ENCODE results near the gene GDA. TPM values are rescaled to one million over a fixed set of nuclear protein-coding genes. Genes with fewer than 3 reads are reported as not detected.

GDA gene
- total RNA-seq, 1 experiment from 2014 or later = not detected

DNA sequence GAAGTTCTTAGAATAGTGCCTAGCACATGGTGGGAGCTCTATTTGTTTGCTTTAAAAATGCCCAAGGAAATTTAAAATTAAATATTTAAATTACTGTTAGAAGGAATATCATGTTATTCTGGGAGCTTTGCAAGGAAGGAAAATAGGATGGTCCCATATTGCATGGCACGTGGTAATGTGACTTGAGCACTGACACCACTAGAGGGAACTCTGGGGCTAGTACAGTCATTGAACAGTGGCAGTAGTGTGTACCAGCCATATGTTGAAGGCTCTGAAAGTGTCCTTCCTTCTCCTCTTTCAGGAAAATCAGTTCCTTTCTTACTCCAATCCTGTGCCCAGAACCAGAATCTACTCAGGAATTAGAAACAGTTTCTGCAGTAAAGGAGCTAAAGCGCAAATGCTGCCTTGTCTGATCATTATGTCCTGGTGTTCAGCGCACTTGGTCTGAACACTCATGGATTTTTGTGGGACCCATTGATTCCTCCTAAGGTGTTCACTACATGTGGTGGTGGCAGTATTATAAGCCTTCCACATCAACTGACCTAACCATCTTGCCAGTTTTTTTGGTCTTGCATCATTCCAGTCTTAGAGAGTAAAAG lies 54.1 kb downstream of the GDA start:
- Histone ChIP-seq H3K4me2 (ENCODE audit: low read depth, low read length, poor library complexity, severe bottlenecking) (no peak overlapping the region), H3K4me1 (ENCODE audit: low read length) (no peaks in the 10 kb centered on the region)

DNA sequence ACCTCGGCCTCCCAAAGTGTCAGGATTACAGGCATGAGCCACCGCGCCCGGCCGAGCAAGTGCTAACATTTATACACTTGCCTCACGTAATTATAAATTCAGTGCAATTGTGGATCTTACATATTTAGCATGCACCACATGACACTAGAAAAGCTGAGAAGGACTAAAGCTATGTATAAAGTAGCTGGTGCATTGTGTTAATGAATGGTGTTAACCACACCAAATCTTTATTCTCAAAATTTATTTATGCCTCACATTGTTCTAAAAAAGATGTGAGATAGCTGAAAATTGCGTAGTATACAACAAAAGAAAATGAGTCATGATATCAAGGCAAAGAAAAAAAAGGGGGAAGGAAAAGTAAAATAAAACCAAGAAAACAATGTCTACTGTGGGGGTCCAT lies 54.8 kb downstream of the GDA start:
- Histone ChIP-seq H3K4me2 (ENCODE audit: low read depth, low read length, poor library complexity, severe bottlenecking) (no peak overlapping the region), H3K4me1 (ENCODE audit: low read length) (no peaks in the 10 kb centered on the region), H3K9ac (ENCODE audit: low read length) (no peak overlapping the region), H4K20me1 (ENCODE audit: insufficient read depth, low read depth, low read length) (no peaks in the 10 kb centered on the region), H3K36me3 (ENCODE audit: insufficient read depth, low read length) (no peaks in the 10 kb centered on the region), H3K79me2 (ENCODE audit: low read length) (no peaks in the 10 kb centered on the region), H3K4me3 (ENCODE audit: low read length) (no peak overlapping the region), H3K27me3 (ENCODE audit: low read length) (no peaks in the 10 kb centered on the region), H2AFZ (ENCODE audit: low read length) (no peak overlapping the region), H3K27ac (ENCODE audit: low read length) (no peak overlapping the region), H3K9me3 (ENCODE audit: low read length) (no peaks in the 10 kb centered on the region), H3K9me2 (replicated peaks; ENCODE audit: insufficient read depth, low read length) (no peaks in the 10 kb centered on the region)
- DNase-seq = no peak

More for the DNA sequence above, 54.1 kb downstream of the GDA start:
- Histone ChIP-seq H4K20me1 (ENCODE audit: insufficient read depth, low read depth, low read length) (no peaks in the 10 kb centered on the region), H3K9ac (ENCODE audit: low read length) (no peak overlapping the region), H3K79me2 (ENCODE audit: low read length) (no peaks in the 10 kb centered on the region), H2AFZ (ENCODE audit: low read length) (no peak overlapping the region), H3K27me3 (ENCODE audit: low read length) (no peaks in the 10 kb centered on the region), H3K9me2 (replicated peaks; ENCODE audit: insufficient read depth, low read length) (no peaks in the 10 kb centered on the region), H3K27ac (ENCODE audit: low read length) (no peak overlapping the region), H3K9me3 (ENCODE audit: low read length) (no peaks in the 10 kb centered on the region), H3K4me3 (ENCODE audit: low read length) (no peak overlapping the region), H3K36me3 (ENCODE audit: insufficient read depth, low read length) (no peaks in the 10 kb centered on the region)
- DNase-seq = peak; percentile 64

DNA sequence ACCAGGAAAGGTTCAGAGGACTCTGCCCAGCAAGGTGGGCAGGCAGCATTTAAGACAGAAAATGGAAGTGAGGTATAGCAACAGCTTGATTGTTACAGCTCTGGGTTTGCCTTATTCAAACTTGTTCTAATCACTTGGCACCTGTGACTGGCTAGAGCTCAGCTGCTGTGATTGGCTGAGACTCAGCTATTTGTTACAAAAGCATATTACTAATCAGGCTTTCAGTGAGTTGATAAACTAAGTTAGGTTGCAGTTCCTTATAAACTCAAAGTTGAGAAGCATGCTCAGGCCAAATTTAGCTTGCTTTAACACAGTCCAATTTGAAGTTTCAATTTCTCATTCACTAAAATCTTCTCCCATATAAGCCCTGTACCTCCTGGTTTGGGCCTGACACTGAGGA lies 56.3 kb downstream of the GDA start:
- H3K79me2 ChIP-seq (ENCODE audit: low read length) = no peaks in the 10 kb centered on the region
- H2AFZ ChIP-seq (ENCODE audit: low read length) = no peak overlapping the region
- H3K9me2 ChIP-seq (replicated peaks; ENCODE audit: insufficient read depth, low read length) = no peaks in the 10 kb centered on the region
- H3K9ac ChIP-seq (ENCODE audit: low read length) = no peak overlapping the region
- no peaks in the 10 kb centered on the region for H3K36me3 ChIP-seq (ENCODE audit: insufficient read depth, low read length)
- no peaks in the 10 kb centered on the region for H3K27me3 ChIP-seq (ENCODE audit: low read length)
- no peak overlapping the region for H3K4me2 ChIP-seq (ENCODE audit: low read depth, low read length, poor library complexity, severe bottlenecking)
- no peak overlapping the region for H3K27ac ChIP-seq (ENCODE audit: low read length)
- no peaks in the 10 kb centered on the region for H3K4me1 ChIP-seq (ENCODE audit: low read length)
- no peaks in the 10 kb centered on the region for H4K20me1 ChIP-seq (ENCODE audit: insufficient read depth, low read depth, low read length)
- no peak overlapping the region for H3K4me3 ChIP-seq (ENCODE audit: low read length)
- no peak for DNase-seq
- no peaks in the 10 kb centered on the region for H3K9me3 ChIP-seq (ENCODE audit: low read length)

DNA sequence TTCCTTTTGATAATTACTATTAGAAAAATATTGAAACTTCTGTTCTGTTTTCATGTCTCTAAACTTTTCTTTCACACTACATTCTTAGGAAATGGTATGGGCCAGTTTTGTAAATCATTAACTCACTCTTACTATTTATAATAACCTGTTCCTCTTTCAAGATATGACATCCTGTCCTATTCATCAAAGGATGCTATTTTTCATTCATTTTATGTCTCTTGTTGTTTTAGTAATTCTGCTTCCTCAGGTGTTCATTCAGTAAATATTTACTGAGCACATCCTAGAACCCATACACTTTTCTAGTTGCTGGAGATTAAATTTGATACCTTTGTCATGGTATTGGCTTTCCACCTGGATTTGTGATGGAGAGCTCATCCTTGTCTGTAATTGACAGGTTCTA lies 58.0 kb downstream of the GDA start:
- H3K4me3 ChIP-seq (ENCODE audit: low read length) = no peak overlapping the region
- no peaks in the 10 kb centered on the region for H3K4me1 ChIP-seq (ENCODE audit: low read length)
- no peak overlapping the region for H3K27ac ChIP-seq (ENCODE audit: low read length)
- no peaks in the 10 kb centered on the region for H3K9me3 ChIP-seq (ENCODE audit: low read length)
- H3K79me2 ChIP-seq (ENCODE audit: low read length) = no peaks in the 10 kb centered on the region
- no peak overlapping the region for H3K9ac ChIP-seq (ENCODE audit: low read length)
- H2AFZ ChIP-seq (ENCODE audit: low read length) = no peak overlapping the region
- no peak overlapping the region for H3K4me2 ChIP-seq (ENCODE audit: low read depth, low read length, poor library complexity, severe bottlenecking)
- H3K27me3 ChIP-seq (ENCODE audit: low read length) = no peaks in the 10 kb centered on the region
- no peaks in the 10 kb centered on the region for H3K36me3 ChIP-seq (ENCODE audit: insufficient read depth, low read length)
- no peaks in the 10 kb centered on the region for H4K20me1 ChIP-seq (ENCODE audit: insufficient read depth, low read depth, low read length)
- H3K9me2 ChIP-seq (replicated peaks; ENCODE audit: insufficient read depth, low read length) = no peaks in the 10 kb centered on the region
- DNase-seq = no peak

DNA sequence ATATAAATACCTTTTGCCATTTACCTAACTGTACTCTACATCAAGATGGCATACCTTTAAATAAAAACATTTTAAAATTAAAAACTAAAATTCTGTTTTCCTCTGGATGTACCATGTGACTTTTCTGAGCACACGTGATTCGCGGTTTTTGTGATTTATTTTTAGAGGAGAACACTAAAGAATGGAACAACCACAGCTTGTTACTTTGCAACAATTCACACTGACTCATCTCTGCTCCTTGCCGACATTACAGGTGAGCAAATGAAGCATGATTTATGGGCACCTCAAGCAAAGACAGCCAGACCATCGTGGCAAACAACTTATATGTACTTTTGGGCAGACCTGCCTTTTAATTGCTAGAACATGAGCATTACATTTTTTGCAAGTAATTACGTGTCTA lies 61.3 kb downstream of the GDA start:
- Histone ChIP-seq H3K9ac (ENCODE audit: low read length) (no peak overlapping the region), H3K27ac (ENCODE audit: low read length) (no peak overlapping the region), H2AFZ (ENCODE audit: low read length) (no peak overlapping the region), H3K79me2 (ENCODE audit: low read length) (no peaks in the 10 kb centered on the region), H4K20me1 (ENCODE audit: insufficient read depth, low read depth, low read length) (no peaks in the 10 kb centered on the region), H3K9me3 (ENCODE audit: low read length) (no peaks in the 10 kb centered on the region), H3K27me3 (ENCODE audit: low read length) (no peaks in the 10 kb centered on the region), H3K9me2 (replicated peaks; ENCODE audit: insufficient read depth, low read length) (no peaks in the 10 kb centered on the region), H3K4me3 (ENCODE audit: low read length) (no peak overlapping the region), H3K4me2 (ENCODE audit: low read depth, low read length, poor library complexity, severe bottlenecking) (no peak overlapping the region), H3K36me3 (ENCODE audit: insufficient read depth, low read length) (no peaks in the 10 kb centered on the region), H3K4me1 (ENCODE audit: low read length) (no peaks in the 10 kb centered on the region)
- no peak for DNase-seq

DNA sequence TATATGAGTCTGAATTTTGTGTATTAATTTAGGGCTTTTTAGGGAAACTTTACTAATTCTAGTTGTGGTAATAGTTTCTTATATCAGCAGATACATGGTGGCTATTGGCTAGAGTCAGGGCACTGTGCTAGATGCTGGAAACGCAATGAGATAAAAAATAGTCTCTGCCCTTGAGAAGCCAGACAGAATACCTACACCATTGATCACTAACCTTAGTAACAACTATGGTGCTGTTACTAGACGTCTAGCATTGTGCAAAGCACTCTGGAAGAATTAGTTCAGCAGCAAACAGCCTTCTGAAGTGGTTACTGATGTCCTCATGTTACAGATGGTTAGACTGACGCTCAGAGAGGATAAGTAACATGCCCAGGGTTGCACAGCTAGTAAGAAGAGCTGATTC lies 61.8 kb downstream of the GDA start:
- H3K9ac ChIP-seq (ENCODE audit: low read length) = no peak overlapping the region
- no peaks in the 10 kb centered on the region for H3K79me2 ChIP-seq (ENCODE audit: low read length)
- no peaks in the 10 kb centered on the region for H3K9me2 ChIP-seq (replicated peaks; ENCODE audit: insufficient read depth, low read length)
- no peak overlapping the region for H3K27ac ChIP-seq (ENCODE audit: low read length)
- DNase-seq = no peak
- H3K4me2 ChIP-seq (ENCODE audit: low read depth, low read length, poor library complexity, severe bottlenecking) = no peak overlapping the region
- no peak overlapping the region for H3K4me3 ChIP-seq (ENCODE audit: low read length)
- H2AFZ ChIP-seq (ENCODE audit: low read length) = no peak overlapping the region
- no peaks in the 10 kb centered on the region for H3K9me3 ChIP-seq (ENCODE audit: low read length)
- H4K20me1 ChIP-seq (ENCODE audit: insufficient read depth, low read depth, low read length) = no peaks in the 10 kb centered on the region
- H3K36me3 ChIP-seq (ENCODE audit: insufficient read depth, low read length) = no peaks in the 10 kb centered on the region
- no peaks in the 10 kb centered on the region for H3K27me3 ChIP-seq (ENCODE audit: low read length)
- H3K4me1 ChIP-seq (ENCODE audit: low read length) = no peaks in the 10 kb centered on the region

DNA sequence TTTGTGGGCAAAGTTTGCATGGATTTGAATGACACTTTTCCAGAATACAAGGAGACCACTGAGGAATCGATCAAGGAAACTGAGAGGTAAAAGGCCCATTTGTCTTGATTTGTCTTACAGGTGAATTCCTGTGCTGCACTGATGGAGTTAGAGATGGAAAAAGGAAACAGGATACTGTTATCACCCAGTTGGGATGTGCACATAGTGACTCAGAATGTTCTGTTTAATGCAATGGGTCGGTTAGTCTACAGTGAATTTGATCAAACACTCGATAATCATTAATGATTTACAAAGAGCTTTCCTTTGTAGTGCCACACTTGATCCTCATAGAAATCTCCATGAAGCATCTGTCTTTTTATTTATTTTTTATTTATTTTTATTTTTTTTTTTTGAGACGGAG lies 64.7 kb downstream of the GDA start:
- H3K9me3 ChIP-seq (ENCODE audit: low read length) = no peaks in the 10 kb centered on the region
- H3K27ac ChIP-seq (ENCODE audit: low read length) = no peak overlapping the region
- no peak overlapping the region for H3K4me3 ChIP-seq (ENCODE audit: low read length)
- no peaks in the 10 kb centered on the region for H3K9me2 ChIP-seq (replicated peaks; ENCODE audit: insufficient read depth, low read length)
- H3K9ac ChIP-seq (ENCODE audit: low read length) = no peak overlapping the region
- H3K36me3 ChIP-seq (ENCODE audit: insufficient read depth, low read length) = no peaks in the 10 kb centered on the region
- no peak for DNase-seq
- H4K20me1 ChIP-seq (ENCODE audit: insufficient read depth, low read depth, low read length) = no peaks in the 10 kb centered on the region
- H3K4me1 ChIP-seq (ENCODE audit: low read length) = no peaks in the 10 kb centered on the region
- H3K27me3 ChIP-seq (ENCODE audit: low read length) = no peaks in the 10 kb centered on the region
- no peak overlapping the region for H2AFZ ChIP-seq (ENCODE audit: low read length)
- no peak overlapping the region for H3K4me2 ChIP-seq (ENCODE audit: low read depth, low read length, poor library complexity, severe bottlenecking)
- no peaks in the 10 kb centered on the region for H3K79me2 ChIP-seq (ENCODE audit: low read length)

DNA sequence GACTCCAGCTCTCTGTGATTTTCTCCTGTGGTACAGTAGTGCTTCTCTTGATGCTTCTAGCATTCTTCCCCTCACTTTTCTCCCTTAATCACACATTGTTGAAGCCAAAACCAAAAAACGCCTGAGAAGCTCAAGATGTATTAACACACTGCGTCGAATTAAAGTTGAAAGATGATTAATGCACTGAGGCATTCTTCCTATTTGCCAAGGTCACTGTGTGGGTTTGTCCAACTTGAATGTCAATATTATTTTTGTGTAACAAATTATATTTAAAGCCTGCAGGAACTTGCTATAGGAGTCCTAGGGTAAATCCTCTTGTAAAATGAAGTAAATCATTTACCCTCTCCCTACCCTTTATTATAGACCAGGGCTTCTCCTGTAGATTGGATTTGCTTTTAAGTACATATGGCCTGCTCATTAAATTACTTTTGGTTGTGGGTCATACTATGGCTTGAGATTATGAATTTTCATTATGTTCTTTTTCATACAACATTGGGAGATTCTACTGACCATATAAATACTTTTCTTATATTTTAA lies 68.1 kb downstream of the GDA start:
- Histone ChIP-seq H3K4me2 (ENCODE audit: low read depth, low read length, poor library complexity, severe bottlenecking) (no peak overlapping the region), H3K4me3 (ENCODE audit: low read length) (no peak overlapping the region), H3K27ac (ENCODE audit: low read length) (no peak overlapping the region), H3K9me3 (ENCODE audit: low read length) (no peaks in the 10 kb centered on the region), H3K79me2 (ENCODE audit: low read length) (no peaks in the 10 kb centered on the region), H3K4me1 (ENCODE audit: low read length) (no peaks in the 10 kb centered on the region), H3K27me3 (ENCODE audit: low read length) (no peaks in the 10 kb centered on the region), H3K9ac (ENCODE audit: low read length) (no peak overlapping the region), H3K36me3 (ENCODE audit: insufficient read depth, low read length) (no peaks in the 10 kb centered on the region), H4K20me1 (ENCODE audit: insufficient read depth, low read depth, low read length) (no peaks in the 10 kb centered on the region), H2AFZ (ENCODE audit: low read length) (no peak overlapping the region), H3K9me2 (replicated peaks; ENCODE audit: insufficient read depth, low read length) (no peaks in the 10 kb centered on the region)
- DNase-seq = no peak

All from Karpas-422 (cell line).